ENCODE measurements around the gene OBSCN. TPM values are rescaled to one million over a fixed set of nuclear protein-coding genes. Genes with fewer than 3 reads are reported as not detected.

Gene OBSCN
- total and polyA plus RNA-seq, 4 donors = 0.54 to 5.6 (median 2.7) TPM

- TF ChIP-seq RXRA (IDR thresholded peaks at IDR 0.05) (no peak), NR2F2 (IDR thresholded peaks at IDR 0.05) (peak; percentile 42), ZBTB33 (IDR thresholded peaks at IDR 0.05) (no peak), REST (IDR thresholded peaks at IDR 0.05) (no peak)
- Histone ChIP-seq H3K36me3 (ENCODE audit: control insufficient read depth in 4 of 4, insufficient read depth in 3 of 4, low read depth in 1 of 4, low read length in 3 of 4) (no peaks in the 10 kb centered on the region), H3K27ac (ENCODE audit: low read depth in 1 of 2, low read length in 2 of 2) (peak overlapping the region; percentile 97 to 99), H3K9ac (ENCODE audit: low read depth in 1 of 2, low read length in 2 of 2) (peak overlapping the region; percentile 82 to 94), H3K27me3 (ENCODE audit: control insufficient read depth in 4 of 4, insufficient read depth in 4 of 4, low read length in 3 of 4) (no peaks in the 10 kb centered on the region), H3K9me3 (ENCODE audit: control insufficient read depth in 4 of 4, low read length in 3 of 4) (no peaks in the 10 kb centered on the region), H3K4me1 (ENCODE audit: control insufficient read depth in 4 of 4, insufficient read depth in 4 of 4, low read length in 3 of 4) (peaks cover 0 to 18% (median 4%) of the 10 kb centered on the region in 4 donors), H3K4me3 (ENCODE audit: low read depth in 1 of 3, low read length in 3 of 3) (peak overlapping the region; percentile 47 to 84 (median 77))
- WGBS = 19% methylated on average over 26 of the region's 26 CpGs
- DNase-seq (ENCODE audit: low spot score) = peak; percentile 77
Measured at GRCh38 chr1:228166170-228166936, 41.5 kb upstream of the OBSCN start.

GRCh38 chr1:228168563-228169270 is 39.1 kb upstream of the OBSCN start:
- H3K27me3 ChIP-seq (ENCODE audit: control insufficient read depth in 4 of 4, insufficient read depth in 4 of 4, low read length in 3 of 4) = no peaks in the 10 kb centered on the region
- WGBS = 87% methylated on average over 12 of the region's 12 CpGs
- H3K4me3 ChIP-seq (ENCODE audit: low read depth in 1 of 3, low read length in 3 of 3) = no peak overlapping the region
- H3K9ac ChIP-seq (ENCODE audit: low read depth in 1 of 2, low read length in 2 of 2) = no peak overlapping the region
- H3K36me3 ChIP-seq (ENCODE audit: control insufficient read depth in 4 of 4, insufficient read depth in 3 of 4, low read depth in 1 of 4, low read length in 3 of 4) = no peaks in the 10 kb centered on the region
- no peaks in the 10 kb centered on the region for H3K9me3 ChIP-seq (ENCODE audit: control insufficient read depth in 4 of 4, low read length in 3 of 4)
- TF ChIP-seq RXRA (IDR thresholded peaks at IDR 0.05) = no peak
- no peak for TF ChIP-seq ATF3 (IDR thresholded peaks at IDR 0.05)
- TF ChIP-seq NR2F2 (IDR thresholded peaks at IDR 0.05) = no peak
- TF ChIP-seq FOXA2 (IDR thresholded peaks at IDR 0.05) = no peak
- no peak for TF ChIP-seq RAD21 (IDR thresholded peaks at IDR 0.05)
- no peak for TF ChIP-seq EGR1 (IDR thresholded peaks at IDR 0.05; ENCODE audit: low read depth in 2 of 2)
- TF ChIP-seq ZBTB33 (IDR thresholded peaks at IDR 0.05) = no peak
- TF ChIP-seq GABPA (IDR thresholded peaks at IDR 0.05 in 1 of 2, conservative IDR thresholded peaks at IDR 0.05 in 1 of 2) = no peak
- no peak for TF ChIP-seq HNF4A (conservative IDR thresholded peaks at IDR 0.05)
- TF ChIP-seq CTCF (IDR thresholded peaks at IDR 0.05; ENCODE audit: low read depth, low read length, missing input control) = no peak
- no peak for TF ChIP-seq FOXA1 (IDR thresholded peaks at IDR 0.05)
- no peak for TF ChIP-seq JUND (IDR thresholded peaks at IDR 0.05)
- no peak for TF ChIP-seq REST (IDR thresholded peaks at IDR 0.05)
- no peak for TF ChIP-seq TAF1 (conservative IDR thresholded peaks at IDR 0.05)
- no peak for TF ChIP-seq YY1 (IDR thresholded peaks at IDR 0.05)
- no peak for TF ChIP-seq SP1 (IDR thresholded peaks at IDR 0.05)
- DNase-seq (ENCODE audit: low spot score) = no peak
- peaks cover 0 to 12% (median 4%) of the 10 kb centered on the region in 4 donors for H3K4me1 ChIP-seq (ENCODE audit: control insufficient read depth in 4 of 4, insufficient read depth in 4 of 4, low read length in 3 of 4)
- no peak overlapping the region for H3K27ac ChIP-seq (ENCODE audit: low read depth in 1 of 2, low read length in 2 of 2)
